Fibroblast of lung (primary cell): ENCODE measurements around the gene PADI6. TPM values are rescaled to one million over a fixed set of nuclear protein-coding genes. Genes with fewer than 3 reads are reported as not detected.

ENCODE experiments used
- DNase-seq, 2 donors: peaks; one replicate each; pipeline versions ENCODE4 v3.0.0 to v3.0.0-alpha.2; 2010; ENCODE audit warnings: low read depth in 2 of 2
- H2AFZ ChIP-seq: 2 replicates; pipeline ENCODE4 v1.5.1; 2012; ENCODE audit warnings: low read length, control low read depth, inconsistent platforms
- H3K27ac ChIP-seq: 2 replicates; pipeline ENCODE4 v1.5.1; 2011; ENCODE audit warnings: low read length, control low read depth; ENCODE audit not compliant: insufficient read depth
- H3K27me3 ChIP-seq: 2 replicates; pipeline ENCODE4 v1.5.1; 2011; ENCODE audit warnings: mild to moderate bottlenecking, low read length; ENCODE audit not compliant: control insufficient read depth, insufficient read depth
- H3K36me3 ChIP-seq: 2 replicates; pipeline ENCODE4 v1.5.1; 2011; ENCODE audit warnings: low read length; ENCODE audit not compliant: control insufficient read depth, insufficient read depth
- H3K4me1 ChIP-seq: 2 replicates; pipeline ENCODE4 v1.5.1; 2011; ENCODE audit warnings: low read length; ENCODE audit not compliant: control insufficient read depth, insufficient read depth; ENCODE audit errors: extremely low read depth
- H3K4me2 ChIP-seq: 2 replicates; pipeline ENCODE4 v1.5.1; 2011; ENCODE audit warnings: low read length, control low read depth; ENCODE audit not compliant: insufficient read depth; ENCODE audit errors: extremely low read depth
- H3K4me3 ChIP-seq, 4 experiments: fragments of 200-600 bp in 1 of 4; sonication (generic) in 1 of 4; replicated peaks in 1 of 4; 2 replicates each; pipeline ENCODE4 v1.5.1; 2011 to 2016; ENCODE audit warnings: low read length in 4 of 4, low read depth in 3 of 4, mild to moderate bottlenecking in 3 of 4, control low read depth in 2 of 4, inconsistent platforms in 1 of 4, mixed read lengths in 1 of 4; ENCODE audit not compliant: insufficient read depth in 1 of 4; ENCODE audit errors: control extremely low read depth in 1 of 4
- H3K79me2 ChIP-seq: 2 replicates; pipeline ENCODE4 v1.5.1; 2012; ENCODE audit warnings: mild to moderate bottlenecking, low read length, inconsistent platforms; ENCODE audit not compliant: control insufficient read depth, insufficient read depth
- H3K9ac ChIP-seq: 2 replicates; pipeline ENCODE4 v1.5.1; 2011; ENCODE audit warnings: mild to moderate bottlenecking, low read length, control low read depth; ENCODE audit not compliant: insufficient read depth
- H3K9me3 ChIP-seq: 2 replicates; pipeline ENCODE4 v1.5.1; 2012; ENCODE audit warnings: low read depth, low read length; ENCODE audit not compliant: control insufficient read depth, insufficient read depth
- H4K20me1 ChIP-seq: 2 replicates; pipeline ENCODE4 v1.5.1; 2011; ENCODE audit warnings: low read length; ENCODE audit not compliant: control insufficient read depth, insufficient read depth; ENCODE audit errors: extremely low read depth
- EZH2 ChIP-seq: IDR thresholded peaks from 2 replicates; pipeline ENCODE4 v1.5.1; 2012; ENCODE audit warnings: low read length, control low read depth, mild to moderate bottlenecking; ENCODE audit errors: missing control alignments
- polyA plus RNA-seq, 2 donors: library from polyadenylated mRNA; depleted of rRNA in 1 of 2; stranded (reverse) in 1 of 2; unstranded in 1 of 2; fragments of >200 nt; gene quantifications; 2 replicates each; pipeline ENCODE4 v1.2.1, GENCODE V29; 2011 to 2012; ENCODE audit warnings: missing spikeins in 1 of 2
- total RNA-seq: library from RNA; depleted of rRNA; stranded (reverse); fragments of >200 nt; gene quantifications from 2 replicates; pipeline ENCODE4 v1.2.1, GENCODE V29; 2014
- TF ChIP-seq, protein P1 (sequence below), 2 donors: IDR thresholded peaks in 1 of 2; conservative IDR thresholded peaks in 1 of 2; 1 replicate in 1 of 2; 2 replicates in 1 of 2; pipeline ENCODE4 v1.5.1; 2011 to 2012; ENCODE audit warnings: low read length in 2 of 2, control low read depth in 1 of 2, inconsistent platforms in 1 of 2, low read depth in 1 of 2, mild to moderate bottlenecking in 1 of 2

The PADI6 gene
- total and polyA plus RNA-seq, 2 donors (not counting 1 experiment from before 2014, with no cell fraction given), result not detected

DNA sequence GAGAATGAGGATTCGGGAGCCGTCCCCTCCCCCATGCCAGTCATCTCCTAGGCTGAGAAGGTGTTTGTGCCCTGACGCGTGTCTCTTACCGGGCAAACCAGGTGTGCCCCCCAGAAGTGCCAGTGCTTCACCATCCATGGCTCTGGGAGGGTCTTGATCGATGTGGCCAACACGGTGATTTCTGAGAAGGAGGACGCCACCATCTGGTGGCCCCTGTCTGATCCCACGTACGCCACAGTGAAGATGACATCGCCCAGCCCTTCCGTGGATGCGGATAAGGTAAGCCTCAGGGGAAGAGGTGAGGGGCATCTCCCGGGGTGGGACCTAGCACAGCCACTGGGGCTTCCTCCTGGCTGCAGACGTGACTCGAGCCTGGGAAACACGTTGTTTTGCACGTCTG, 959 bp downstream of the PADI6 start:
- no peak overlapping the region for H3K4me2 ChIP-seq
- no peak for TF ChIP-seq EZH2
- TF ChIP-seq, protein P1, sequence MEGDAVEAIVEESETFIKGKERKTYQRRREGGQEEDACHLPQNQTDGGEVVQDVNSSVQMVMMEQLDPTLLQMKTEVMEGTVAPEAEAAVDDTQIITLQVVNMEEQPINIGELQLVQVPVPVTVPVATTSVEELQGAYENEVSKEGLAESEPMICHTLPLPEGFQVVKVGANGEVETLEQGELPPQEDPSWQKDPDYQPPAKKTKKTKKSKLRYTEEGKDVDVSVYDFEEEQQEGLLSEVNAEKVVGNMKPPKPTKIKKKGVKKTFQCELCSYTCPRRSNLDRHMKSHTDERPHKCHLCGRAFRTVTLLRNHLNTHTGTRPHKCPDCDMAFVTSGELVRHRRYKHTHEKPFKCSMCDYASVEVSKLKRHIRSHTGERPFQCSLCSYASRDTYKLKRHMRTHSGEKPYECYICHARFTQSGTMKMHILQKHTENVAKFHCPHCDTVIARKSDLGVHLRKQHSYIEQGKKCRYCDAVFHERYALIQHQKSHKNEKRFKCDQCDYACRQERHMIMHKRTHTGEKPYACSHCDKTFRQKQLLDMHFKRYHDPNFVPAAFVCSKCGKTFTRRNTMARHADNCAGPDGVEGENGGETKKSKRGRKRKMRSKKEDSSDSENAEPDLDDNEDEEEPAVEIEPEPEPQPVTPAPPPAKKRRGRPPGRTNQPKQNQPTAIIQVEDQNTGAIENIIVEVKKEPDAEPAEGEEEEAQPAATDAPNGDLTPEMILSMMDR (conservative IDR thresholded peaks at IDR 0.05 in 1 of 2, IDR thresholded peaks at IDR 0.05 in 1 of 2; ENCODE audit: low read depth in 1 of 2, low read length in 2 of 2), result no peak
- DNase-seq, result no peak
- no peak overlapping the region for H3K4me3 ChIP-seq
- H3K4me1 ChIP-seq, result no peaks in the 10 kb centered on the region
- H3K36me3 ChIP-seq, result no peaks in the 10 kb centered on the region
- no peaks in the 10 kb centered on the region for H3K9me3 ChIP-seq
- H4K20me1 ChIP-seq, result no peaks in the 10 kb centered on the region
- no peak overlapping the region for H3K27ac ChIP-seq
- H3K79me2 ChIP-seq, result no peaks in the 10 kb centered on the region
- H2AFZ ChIP-seq, result no peak overlapping the region
- H3K27me3 ChIP-seq, result peaks cover 4% of the 10 kb centered on the region
- H3K9ac ChIP-seq, result no peak overlapping the region

DNA sequence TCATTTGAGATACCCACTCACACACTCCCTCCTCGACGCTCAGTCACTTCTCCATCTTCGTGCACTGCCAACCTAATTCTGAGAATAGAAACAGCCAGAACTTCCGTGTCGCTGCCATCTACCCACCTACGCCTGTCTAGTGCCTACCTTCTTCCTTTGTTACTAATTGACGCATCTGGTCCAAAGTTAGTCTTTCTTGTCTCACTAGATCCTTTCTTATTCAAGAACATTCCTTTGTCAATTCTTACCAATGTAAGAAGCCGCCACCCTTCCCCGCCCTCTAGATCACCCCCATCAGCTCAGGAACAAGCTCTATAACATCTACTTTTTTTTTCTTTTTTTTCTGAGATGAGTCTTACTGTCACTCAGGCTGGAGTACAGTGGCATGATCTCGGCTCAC, 3.7 kb downstream of the PADI6 start:
- no peak overlapping the region for H2AFZ ChIP-seq
- TF ChIP-seq EZH2, result no peak
- TF ChIP-seq, protein P1 (conservative IDR thresholded peaks at IDR 0.05 in 1 of 2, IDR thresholded peaks at IDR 0.05 in 1 of 2; ENCODE audit: low read depth in 1 of 2, low read length in 2 of 2), result no peak
- H3K27me3 ChIP-seq, result peaks cover 6% of the 10 kb centered on the region
- H3K4me3 ChIP-seq, result no peak overlapping the region
- H4K20me1 ChIP-seq, result no peaks in the 10 kb centered on the region
- no peaks in the 10 kb centered on the region for H3K9me3 ChIP-seq
- no peaks in the 10 kb centered on the region for H3K4me1 ChIP-seq
- H3K27ac ChIP-seq, result no peak overlapping the region
- no peak for DNase-seq
- no peak overlapping the region for H3K9ac ChIP-seq
- no peaks in the 10 kb centered on the region for H3K79me2 ChIP-seq
- no peaks in the 10 kb centered on the region for H3K36me3 ChIP-seq
- no peak overlapping the region for H3K4me2 ChIP-seq

DNA sequence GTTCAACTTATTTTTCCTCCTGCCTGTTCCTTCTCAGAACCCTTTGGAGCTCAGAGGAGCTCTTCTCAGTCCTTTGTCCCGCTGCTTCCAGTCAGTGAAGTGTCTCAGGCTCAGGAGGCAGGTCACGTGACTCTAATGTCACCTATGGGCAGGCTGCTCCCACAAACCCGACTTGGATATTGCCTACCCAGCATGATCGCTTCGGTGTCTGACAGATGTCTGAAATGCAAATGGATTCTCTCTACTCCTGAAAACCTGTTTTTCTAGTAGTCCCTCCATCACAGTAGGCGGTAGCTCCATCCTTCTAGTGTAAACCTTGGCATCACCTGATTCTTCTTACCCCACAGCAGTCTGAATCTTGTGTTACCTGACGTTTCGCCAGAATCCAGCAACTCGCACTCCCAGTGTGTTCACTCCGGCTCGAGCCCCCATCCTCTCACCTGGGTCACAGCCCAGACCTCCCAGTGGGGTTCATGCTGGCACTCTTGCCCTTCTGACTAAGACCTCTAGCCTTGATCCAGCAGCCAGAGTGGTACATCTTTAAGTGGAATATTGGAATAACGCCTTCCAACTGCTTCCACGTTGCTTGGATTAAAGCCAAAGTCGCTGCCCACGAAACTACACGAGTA, 5.4 kb downstream of the PADI6 start:
- no peaks in the 10 kb centered on the region for H3K4me1 ChIP-seq
- no peaks in the 10 kb centered on the region for H3K79me2 ChIP-seq
- H3K27ac ChIP-seq, result no peak overlapping the region
- H2AFZ ChIP-seq, result no peak overlapping the region
- H3K4me2 ChIP-seq, result no peak overlapping the region
- no peak overlapping the region for H3K9ac ChIP-seq
- H3K36me3 ChIP-seq, result no peaks in the 10 kb centered on the region
- no peak for TF ChIP-seq EZH2
- TF ChIP-seq, protein P1 (conservative IDR thresholded peaks at IDR 0.05 in 1 of 2, IDR thresholded peaks at IDR 0.05 in 1 of 2; ENCODE audit: low read depth in 1 of 2, low read length in 2 of 2), result no peak
- H3K27me3 ChIP-seq, result peaks cover 5% of the 10 kb centered on the region
- H3K4me3 ChIP-seq, result no peak overlapping the region
- no peaks in the 10 kb centered on the region for H4K20me1 ChIP-seq
- DNase-seq, result no peak
- H3K9me3 ChIP-seq, result no peaks in the 10 kb centered on the region
